A549 (cell line): ENCODE data around the gene DDIT4L.

ENCODE experiments used
- CBX2 ChIP-seq: fragments of 200-600 bp; sonication (generic); IDR thresholded peaks from 2 replicates; pipeline ENCODE4 v1.6.1; 2016; ENCODE audit warnings: low read depth, mild to moderate bottlenecking, borderline replicate concordance
- CBX8 ChIP-seq: fragments of 200-600 bp; sonication (generic); IDR thresholded peaks from 2 replicates; pipeline ENCODE4 v1.6.1; 2016
- CTCF ChIP-seq: fragments of >200 bp; sonication (Bioruptor Twin); formaldehyde crosslinking; IDR thresholded peaks from 3 replicates; pipeline ENCODE4 v1.5.1; 2016
- E2F6 ChIP-seq: IDR thresholded peaks from 2 replicates; pipeline ENCODE4 v1.6.1; 2012; ENCODE audit warnings: low read depth, borderline replicate concordance
- ELK1 ChIP-seq: fragments of 150-350 bp; IDR thresholded peaks from 2 replicates; pipeline ENCODE4 v1.6.1; 2014; ENCODE audit warnings: low read depth, mild to moderate bottlenecking, low read length
- ESRRA ChIP-seq: fragments of 150-350 bp; IDR thresholded peaks from 2 replicates; pipeline ENCODE4 v1.6.1; 2014; ENCODE audit warnings: mild to moderate bottlenecking, low read length, borderline replicate concordance
- KDM1A ChIP-seq: fragments of 200-600 bp; sonication (generic); IDR thresholded peaks from 2 replicates; pipeline ENCODE4 v1.6.1; 2016; ENCODE audit warnings: low read depth, mild to moderate bottlenecking
- MYC ChIP-seq: IDR thresholded peaks from 2 replicates; pipeline ENCODE4 v1.6.1; 2012; ENCODE audit warnings: mild to moderate bottlenecking, inconsistent platforms, low read length, improper control_type of control experiment, borderline replicate concordance
- POLR2A ChIP-seq: IDR thresholded peaks from 2 replicates; pipeline ENCODE4 v1.6.1; 2012; ENCODE audit warnings: mild to moderate bottlenecking, low read length
- RNF2 ChIP-seq: fragments of 200-600 bp; sonication (generic); IDR thresholded peaks from 2 replicates; pipeline ENCODE4 v1.6.1; 2016; ENCODE audit warnings: low read depth, mild to moderate bottlenecking, antibody characterized with exemption, moderate library complexity, borderline replicate concordance
- SMC3 ChIP-seq: fragments of >200 bp; sonication (Bioruptor Twin); formaldehyde crosslinking; IDR thresholded peaks from 3 replicates; pipeline ENCODE4 v1.6.1; 2018; ENCODE audit warnings: inconsistent platforms
- TP53 ChIP-seq: fragments of 250-450 bp; sonication (Bioruptor Pico); IDR thresholded peaks from 2 replicates; pipeline ENCODE4 v1.5.0; 2021; ENCODE audit warnings: mild to moderate bottlenecking, moderate library complexity
- ZSCAN20 ChIP-seq: fragments of 250-450 bp; sonication (Bioruptor Pico); IDR thresholded peaks from 2 replicates; pipeline ENCODE4 v1.8.0; 2022; ENCODE audit warnings: mild to moderate bottlenecking, moderate library complexity

- TF ChIP-seq KDM1A (no peak), SMC3 (no peak), POLR2A (no peak), CBX8 (no peak), CBX2 (no peak), CTCF (no peak), TP53 (CRISPR knock-in tag) (no peak), RNF2 (no peak), ELK1 (no peak), E2F6 (no peak), ESRRA (no peak), ZSCAN20 (no peak), MYC (no peak)
Observed at GRCh38 chr4:100177855-100178254, 12.4 kb downstream of the DDIT4L start.
